Fibroblast of mammary gland (primary cell): ENCODE results near the gene STX17.

ENCODE experiments used
- DNase-seq: peaks from one replicate; pipeline ENCODE4 v3.0.0-alpha.2; 2010; ENCODE audit warnings: low read depth
- H3K4me3 ChIP-seq: 2 replicates; pipeline ENCODE4 v1.5.1; 2011; ENCODE audit warnings: low read depth, mild to moderate bottlenecking, low read length, moderate library complexity; ENCODE audit not compliant: control insufficient read depth
- CTCF ChIP-seq: conservative IDR thresholded peaks from 2 replicates; pipeline ENCODE4 v1.5.1; 2011; ENCODE audit warnings: low read depth, low read length, inconsistent platforms; ENCODE audit not compliant: control insufficient read depth, insufficient read depth

Gene STX17

DNA sequence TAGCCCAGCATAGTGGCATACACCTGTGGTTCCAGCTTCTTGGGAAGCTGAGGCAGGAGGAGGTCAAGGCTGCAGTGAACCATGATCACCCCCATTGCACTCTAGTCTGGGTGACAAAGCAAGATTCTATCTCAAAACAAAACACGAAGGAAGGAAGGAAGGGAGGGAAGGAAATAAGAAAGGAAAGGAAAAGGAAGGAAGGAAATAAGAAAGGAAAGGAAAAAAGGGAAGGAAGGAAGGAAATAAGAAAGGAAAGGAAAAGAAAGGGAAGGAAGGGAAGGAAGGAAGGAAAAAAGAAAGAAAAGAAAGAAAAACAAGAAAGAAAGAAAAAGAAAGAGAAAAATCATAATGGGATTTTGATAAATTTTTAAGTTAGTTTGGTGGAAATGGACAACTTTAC lies 3.1 kb upstream of the STX17 start:
- no peak overlapping the region for H3K4me3 ChIP-seq
- DNase-seq = no peak
- no peak for TF ChIP-seq CTCF

DNA sequence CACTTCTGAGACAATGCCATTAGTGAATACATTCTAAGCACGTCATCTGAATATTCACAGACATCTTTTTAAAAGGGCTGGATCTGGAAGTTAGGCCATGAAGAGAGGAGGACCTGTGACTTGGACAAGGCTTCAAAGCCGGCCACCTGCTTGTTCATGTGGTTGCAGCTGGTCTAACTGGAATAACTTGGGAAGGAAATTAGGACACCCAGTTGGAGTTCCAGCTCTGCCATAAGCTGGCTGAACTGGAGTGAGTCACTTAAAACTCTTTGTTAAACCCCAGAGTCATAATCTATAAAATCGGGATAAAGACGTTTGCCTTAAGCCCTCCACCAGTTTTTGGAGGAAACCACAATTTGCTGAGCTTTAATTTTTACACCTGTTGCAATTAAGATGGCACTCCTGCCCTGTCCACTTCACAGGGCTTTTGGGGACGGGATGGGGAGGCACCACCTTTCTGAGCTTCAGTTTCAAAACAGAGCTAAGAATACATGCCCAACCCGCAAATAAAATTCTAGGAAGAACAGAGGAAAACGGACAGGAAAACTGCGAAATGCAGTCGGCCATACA lies 536 bp upstream of the STX17 start:
- no peak for TF ChIP-seq CTCF
- DNase-seq = peak; percentile 16
- H3K4me3 ChIP-seq = peak overlapping the region; percentile 88

- DNase-seq = no peak
- TF ChIP-seq CTCF = no peak
- peak overlapping the region; percentile 88 for H3K4me3 ChIP-seq
These were observed 716 bp downstream of the STX17 start for GRCh38 chr9:99907208-99907532.

DNA sequence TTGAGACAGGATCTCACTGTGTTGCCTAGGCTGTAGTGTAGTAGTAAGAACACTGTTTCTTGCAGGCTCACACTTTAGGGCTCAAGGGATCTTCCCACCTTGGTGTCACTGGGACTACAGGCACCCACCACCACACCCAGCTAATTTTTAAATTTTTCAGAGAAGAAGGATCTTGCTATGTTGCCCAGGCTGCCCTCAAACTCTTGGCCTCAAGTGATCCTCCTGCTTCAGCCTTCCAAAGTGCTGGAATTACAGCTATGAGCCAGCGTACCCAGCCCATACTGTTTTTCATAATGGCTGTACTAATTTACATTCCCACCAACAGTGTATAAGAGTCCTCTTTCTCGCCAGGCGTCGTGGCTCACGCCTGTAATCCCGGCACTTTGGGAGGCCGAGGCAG lies 5.1 kb downstream of the STX17 start:
- no peak for TF ChIP-seq CTCF
- no peak overlapping the region for H3K4me3 ChIP-seq
- DNase-seq = no peak

GRCh38 chr9:99916650-99917049 lies 10.2 kb downstream of the STX17 start:
- DNase-seq = no peak
- H3K4me3 ChIP-seq = no peak overlapping the region
- no peak for TF ChIP-seq CTCF

DNA sequence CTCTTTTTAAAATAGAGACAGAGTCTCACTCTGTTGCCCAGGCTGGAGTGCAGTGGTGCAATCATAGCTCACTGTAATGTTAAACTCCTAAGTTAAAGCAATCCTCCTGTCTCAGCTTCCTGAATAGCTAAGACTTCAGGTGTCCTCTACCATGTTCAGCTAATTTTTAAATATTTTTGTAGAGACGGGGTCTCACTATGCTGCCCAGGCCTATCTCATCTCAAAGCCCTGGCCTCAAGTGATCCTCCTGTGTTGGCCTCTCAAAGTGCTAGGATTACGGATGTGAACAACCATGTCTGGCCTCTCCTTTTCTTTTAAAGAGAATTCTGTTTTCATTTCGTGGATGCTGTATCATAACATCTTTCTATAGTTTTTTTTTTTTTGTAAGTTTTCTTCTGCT lies 11.7 kb downstream of the STX17 start:
- DNase-seq = no peak
- TF ChIP-seq CTCF = no peak
- no peak overlapping the region for H3K4me3 ChIP-seq

- no peak overlapping the region for H3K4me3 ChIP-seq
- DNase-seq = no peak
- no peak for TF ChIP-seq CTCF
These were observed 13.5 kb downstream of the STX17 start for GRCh38 chr9:99919930-99920329.
